Gastroesophageal sphincter (tissue), 4 donors: Measurements from ENCODE around the gene BCAS3. TPM values are rescaled to one million over a fixed set of nuclear protein-coding genes. Genes with fewer than 3 reads are reported as not detected.

Experiments
- ATAC-seq: fragments of 150-250 bp; one replicate; pipeline ENCODE4 v1.9.1; 2016; ENCODE audit warnings: mild to moderate bottlenecking, moderate library complexity
- H3K27ac ChIP-seq, 4 donors: fragments of 200-600 bp; sonication (generic) in 3 of 4; 1 replicate in 3 of 4; 2 replicates in 1 of 4; pipeline ENCODE4 v1.5.1; 2016 to 2019
- H3K27me3 ChIP-seq: fragments of 200-600 bp; sonication (generic); one replicate; pipeline ENCODE4 v1.5.1; 2019
- H3K36me3 ChIP-seq, 2 donors: fragments of 200-600 bp; sonication (generic); one replicate each; pipeline ENCODE4 v1.5.1; 2019; ENCODE audit warnings: control low read depth in 1 of 2
- H3K4me1 ChIP-seq, 3 donors: fragments of 200-600 bp; sonication (generic); 1 replicate in 2 of 3; 2 replicates in 1 of 3; pipeline ENCODE4 v1.5.1; 2016 to 2019; ENCODE audit warnings: control low read depth in 2 of 3
- H3K4me3 ChIP-seq, 2 donors: fragments of 200-600 bp; sonication (generic); one replicate each; pipeline ENCODE4 v1.5.1; 2019; ENCODE audit warnings: mild to moderate bottlenecking in 1 of 2, moderate library complexity in 1 of 2
- H3K9me3 ChIP-seq, 3 donors: fragments of 200-600 bp; sonication (generic); one replicate each; pipeline ENCODE4 v1.5.1; 2017 to 2019; ENCODE audit warnings: control low read depth in 2 of 3
- EP300 ChIP-seq: sonication (generic); formaldehyde crosslinking; IDR thresholded peaks from one replicate; pipeline ENCODE4 v1.6.1; 2017; ENCODE audit warnings: antibody characterized with exemption, mild to moderate bottlenecking
- POLR2A ChIP-seq, 2 donors: fragments of 450-650 bp; IDR thresholded peaks; one replicate each; pipeline ENCODE4 v1.6.1; 2017; ENCODE audit warnings: antibody characterized with exemption in 2 of 2, mild to moderate bottlenecking in 2 of 2, moderate library complexity in 1 of 2
- POLR2AphosphoS5 ChIP-seq: sonication (generic); formaldehyde crosslinking; IDR thresholded peaks from one replicate; pipeline ENCODE4 v1.6.1; 2017; ENCODE audit warnings: antibody characterized with exemption
- whole genome bisulfite sequencing, 2 donors: methylation state at CpG; one replicate each; pipeline ENCODE4 v1.1.5; 2018; ENCODE audit warnings: low coverage in 1 of 2; 5-methylcytosine and 5-hydroxymethylcytosine counted together
- total RNA-seq, 4 donors: library from RNA; depleted of rRNA; stranded (reverse); fragments of >200 nt; gene quantifications; one replicate each; pipeline ENCODE4 v1.1.0, GENCODE V29; 2016
- TF ChIP-seq, protein P1 (sequence below), 4 experiments: fragments of 200-600 bp in 2 of 4; fragments of 450-650 bp in 2 of 4; sonication (generic) in 1 of 4; IDR thresholded peaks; one replicate each; pipeline ENCODE4 v1.5.1; 2017 to 2019; ENCODE audit warnings: antibody characterized with exemption in 4 of 4, mild to moderate bottlenecking in 2 of 4, moderate library complexity in 2 of 4

The BCAS3 gene
- total RNA-seq, 4 donors from 2014 or later, result 18.8 to 37.0 (median 34.5) TPM

DNA sequence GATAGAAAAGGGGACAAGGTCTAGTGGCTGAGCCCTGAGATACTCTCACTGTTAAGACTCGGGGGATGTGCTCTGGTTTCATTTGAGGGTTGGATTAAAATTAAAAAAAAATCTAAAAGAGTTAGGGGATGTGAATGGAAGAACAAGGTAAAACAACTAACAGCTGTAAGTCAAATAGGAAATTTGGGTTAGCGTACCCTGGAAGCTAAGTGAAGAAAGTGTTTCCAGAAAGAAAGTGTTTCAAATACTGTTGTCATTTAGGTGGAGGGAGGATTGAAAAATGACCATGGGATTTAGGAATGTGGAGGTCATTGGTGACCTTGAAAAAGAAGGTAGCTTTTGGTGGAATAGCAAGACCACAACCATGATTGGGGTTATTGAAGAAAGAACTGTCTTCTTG is 40.0 kb upstream of the BCAS3 start:
- no peaks in the 10 kb centered on the region for H3K27me3 ChIP-seq
- 79 to 91% methylated on average over 2 of the region's 2 CpGs for WGBS, 2 donors
- H3K9me3 ChIP-seq, result no peaks in the 10 kb centered on the region
- peaks cover 0 to 60% of the 10 kb centered on the region in 2 donors for H3K36me3 ChIP-seq
- TF ChIP-seq EP300 (no peak), POLR2AphosphoS5 (no peak), POLR2A (IDR thresholded peaks at IDR 0.05) (no peak)
- TF ChIP-seq, protein P1, sequence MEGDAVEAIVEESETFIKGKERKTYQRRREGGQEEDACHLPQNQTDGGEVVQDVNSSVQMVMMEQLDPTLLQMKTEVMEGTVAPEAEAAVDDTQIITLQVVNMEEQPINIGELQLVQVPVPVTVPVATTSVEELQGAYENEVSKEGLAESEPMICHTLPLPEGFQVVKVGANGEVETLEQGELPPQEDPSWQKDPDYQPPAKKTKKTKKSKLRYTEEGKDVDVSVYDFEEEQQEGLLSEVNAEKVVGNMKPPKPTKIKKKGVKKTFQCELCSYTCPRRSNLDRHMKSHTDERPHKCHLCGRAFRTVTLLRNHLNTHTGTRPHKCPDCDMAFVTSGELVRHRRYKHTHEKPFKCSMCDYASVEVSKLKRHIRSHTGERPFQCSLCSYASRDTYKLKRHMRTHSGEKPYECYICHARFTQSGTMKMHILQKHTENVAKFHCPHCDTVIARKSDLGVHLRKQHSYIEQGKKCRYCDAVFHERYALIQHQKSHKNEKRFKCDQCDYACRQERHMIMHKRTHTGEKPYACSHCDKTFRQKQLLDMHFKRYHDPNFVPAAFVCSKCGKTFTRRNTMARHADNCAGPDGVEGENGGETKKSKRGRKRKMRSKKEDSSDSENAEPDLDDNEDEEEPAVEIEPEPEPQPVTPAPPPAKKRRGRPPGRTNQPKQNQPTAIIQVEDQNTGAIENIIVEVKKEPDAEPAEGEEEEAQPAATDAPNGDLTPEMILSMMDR (IDR thresholded peaks at IDR 0.05), result no peak
- no peak overlapping the region for H3K4me3 ChIP-seq
- no peak for ATAC-seq
- peaks cover 0 to 26% (median 0%) of the 10 kb centered on the region in 3 donors for H3K4me1 ChIP-seq
- H3K27ac ChIP-seq, result no peak overlapping the region

- H3K27me3 ChIP-seq, result no peaks in the 10 kb centered on the region
- peaks cover 0 to 53% of the 10 kb centered on the region in 2 donors for H3K36me3 ChIP-seq
- TF ChIP-seq POLR2AphosphoS5 (no peak), EP300 (no peak), POLR2A (IDR thresholded peaks at IDR 0.05) (no peak)
- TF ChIP-seq, protein P1 (IDR thresholded peaks at IDR 0.05), result no peak
- no peak overlapping the region for H3K27ac ChIP-seq
- 71 to 93% methylated on average over 3 to 4 of the region's 4 CpGs for WGBS, 2 donors
- peaks cover 0 to 26% (median 0%) of the 10 kb centered on the region in 3 donors for H3K4me1 ChIP-seq
- no peak overlapping the region for H3K4me3 ChIP-seq
- H3K9me3 ChIP-seq, result no peaks in the 10 kb centered on the region
- no peak for ATAC-seq
These were observed 38.7 kb upstream of the BCAS3 start for GRCh38 chr17:60639019-60639330.

DNA sequence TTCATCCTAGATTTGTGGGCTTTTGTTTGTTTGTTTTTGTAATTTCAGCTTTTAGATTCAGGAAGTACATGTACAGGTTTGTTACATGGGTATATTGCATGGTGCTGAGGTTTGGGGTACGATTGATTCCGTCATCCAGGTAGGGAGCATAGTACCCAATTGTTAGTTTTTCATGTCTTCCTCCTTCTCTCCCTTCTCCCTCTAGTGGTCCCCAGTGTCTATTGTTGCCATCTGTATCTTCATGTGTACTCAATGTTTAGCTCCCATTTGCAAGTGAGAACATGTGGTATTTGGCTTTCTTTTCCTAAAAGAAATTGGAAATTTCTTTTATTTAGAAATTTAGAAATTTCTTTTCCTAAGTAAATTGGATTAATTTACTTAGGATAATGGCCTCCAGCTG is 37.1 kb upstream of the BCAS3 start:
- peaks cover 0 to 41% of the 10 kb centered on the region in 2 donors for H3K36me3 ChIP-seq
- no peaks in the 10 kb centered on the region for H3K27me3 ChIP-seq
- H3K9me3 ChIP-seq, result no peaks in the 10 kb centered on the region
- WGBS, 2 donors, result 77 to 80% methylated on average over 2 of the region's 2 CpGs
- H3K4me1 ChIP-seq, result peaks cover 0 to 26% (median 0%) of the 10 kb centered on the region in 3 donors
- ATAC-seq, result no peak
- H3K27ac ChIP-seq, result no peak overlapping the region
- TF ChIP-seq EP300, result no peak
- TF ChIP-seq, protein P1 (IDR thresholded peaks at IDR 0.05), result peak in 2 of 4 experiments; percentile 5 to 11
- no peak overlapping the region for H3K4me3 ChIP-seq

GRCh38 chr17:60641126-60641525 is 36.5 kb upstream of the BCAS3 start:
- H3K27me3 ChIP-seq, result no peaks in the 10 kb centered on the region
- H3K36me3 ChIP-seq, result peaks cover 0 to 34% of the 10 kb centered on the region in 2 donors
- no peak overlapping the region for H3K4me3 ChIP-seq
- no peaks in the 10 kb centered on the region for H3K9me3 ChIP-seq
- TF ChIP-seq, protein P1 (IDR thresholded peaks at IDR 0.05), result no peak
- no peak for TF ChIP-seq POLR2A (IDR thresholded peaks at IDR 0.05)
- no peak for TF ChIP-seq EP300
- TF ChIP-seq POLR2AphosphoS5, result no peak
- 73 to 83% methylated on average over 2 to 3 of the region's 3 CpGs for WGBS, 2 donors
- peaks cover 0 to 33% (median 0%) of the 10 kb centered on the region in 3 donors for H3K4me1 ChIP-seq
- no peak overlapping the region for H3K27ac ChIP-seq
- no peak for ATAC-seq

DNA sequence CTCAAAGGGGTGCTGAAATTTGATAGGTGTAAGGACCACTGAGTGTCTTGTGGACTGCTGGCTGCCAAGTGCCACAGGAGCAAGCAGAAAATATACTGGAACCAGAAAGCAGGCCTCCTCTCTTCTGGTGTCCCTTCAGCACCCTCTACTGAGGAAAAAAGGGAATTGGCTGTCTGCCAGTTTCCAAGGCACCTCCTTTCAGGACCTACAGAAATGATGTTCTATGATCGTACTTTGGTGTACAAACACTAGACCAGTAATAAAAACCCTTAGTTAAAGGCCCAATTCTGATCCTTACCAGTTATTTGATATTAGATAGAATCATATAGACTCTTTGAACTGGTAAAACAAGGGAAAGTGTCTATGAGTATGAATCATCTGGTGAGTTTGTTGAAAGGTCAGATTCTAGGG is 35.8 kb upstream of the BCAS3 start:
- 0 to 11% methylated on average over 1 of the region's 1 CpG for WGBS, 2 donors
- peak; percentile 51 for ATAC-seq
- Histone ChIP-seq H3K27ac (no peak overlapping the region), H3K27me3 (no peaks in the 10 kb centered on the region), H3K4me3 (no peak overlapping the region), H3K9me3 (no peaks in the 10 kb centered on the region), H3K4me1 (peaks cover 0 to 39% (median 0%) of the 10 kb centered on the region in 3 donors), H3K36me3 (peaks cover 0 to 28% of the 10 kb centered on the region in 2 donors)
- no peak for TF ChIP-seq POLR2A (IDR thresholded peaks at IDR 0.05)
- TF ChIP-seq POLR2AphosphoS5, result peak; percentile 76
- TF ChIP-seq, protein P1 (IDR thresholded peaks at IDR 0.05), result peak in 3 of 4 experiments; percentile 46 to 58 (median 51)
- no peak for TF ChIP-seq EP300
